GM12878 (cell line): ENCODE measurements around the gene HYOU1. TPM values are rescaled to one million over a fixed set of nuclear protein-coding genes. Genes with fewer than 3 reads are reported as not detected.

Source experiments
- CREB1 ChIP-seq: IDR thresholded peaks from 2 replicates; pipeline ENCODE4 v1.6.1; 2012; ENCODE audit warnings: low read depth, mild to moderate bottlenecking, inconsistent platforms
- KDM1A ChIP-seq: fragments of 200-600 bp; sonication (generic); IDR thresholded peaks from 2 replicates; pipeline ENCODE4 v1.6.1; 2016; ENCODE audit warnings: borderline replicate concordance
- MXI1 ChIP-seq: fragments of 150-350 bp; IDR thresholded peaks from 2 replicates; pipeline ENCODE4 v1.6.1; 2011; ENCODE audit warnings: low read depth, mild to moderate bottlenecking, inconsistent platforms, low read length, improper control_type of control experiment
- NFXL1 ChIP-seq: fragments of 450-650 bp; IDR thresholded peaks from 2 replicates; pipeline ENCODE4 v1.6.1; 2017; ENCODE audit warnings: antibody characterized with exemption, mild to moderate bottlenecking, borderline replicate concordance
- POLR2A ChIP-seq: IDR thresholded peaks from 2 replicates; pipeline ENCODE4 v1.6.1; 2011; ENCODE audit warnings: low read depth, mild to moderate bottlenecking, low read length
- SMAD5 ChIP-seq: IDR thresholded peaks from 2 replicates; pipeline ENCODE4 v1.6.1; 2016; ENCODE audit warnings: antibody characterized with exemption, low read depth
- SUZ12 ChIP-seq: fragments of 200-600 bp; sonication (generic); IDR thresholded peaks from one replicate; pipeline ENCODE4 v1.6.1; 2018; ENCODE audit warnings: antibody characterized with exemption, mild to moderate bottlenecking; ENCODE audit not compliant: unreplicated experiment
- YBX1 ChIP-seq: fragments of 450-650 bp; IDR thresholded peaks from 2 replicates; pipeline ENCODE4 v1.6.1; 2016; ENCODE audit warnings: antibody characterized with exemption
- ZNF384 ChIP-seq: IDR thresholded peaks from 2 replicates; pipeline ENCODE4 v1.6.1; 2012; ENCODE audit warnings: low read depth, mild to moderate bottlenecking, low read length, improper control_type of control experiment, borderline replicate concordance
- ZSCAN29 ChIP-seq: fragments of 450-650 bp; IDR thresholded peaks from 2 replicates; pipeline ENCODE4 v1.6.1; 2017; ENCODE audit warnings: mild to moderate bottlenecking, moderate library complexity
- polyA plus RNA-seq, 11 experiments: library from polyadenylated mRNA; depleted of rRNA in 4 of 11; unstranded in 6 of 11; stranded (reverse) in 5 of 11; fragments of >200 nt; fragmentation: Nextera tagmentation in 4 of 11; fragmentation: Illumina TruSeq in 1 of 11; extraction: Ambion mirVana in 4 of 11; extraction: Trizol in 1 of 11; gene quantifications; 1 replicate in 1 of 11; 2 replicates in 10 of 11; pipeline versions ENCODE4 v1.2.1 to v1.2.3, GENCODE V29; 2011 to 2016; ENCODE audit warnings: inconsistent platforms in 2 of 11, missing spikeins in 2 of 11, low read depth in 1 of 11
- total RNA-seq, 4 experiments: library from RNA; depleted of rRNA in 3 of 4; stranded (reverse); fragments of >200 nt in 3 of 4; fragmentation: Illumina TruSeq in 1 of 4; extraction: Trizol in 1 of 4; gene quantifications; 2 replicates each; pipeline versions ENCODE4 v1.2.1 to v1.2.3, GENCODE V29; 2013 to 2021
- TF ChIP-seq, protein P1 (sequence below): fragments of 450-650 bp; IDR thresholded peaks from 2 replicates; pipeline ENCODE4 v1.6.1; 2016; ENCODE audit warnings: mild to moderate bottlenecking
- TF ChIP-seq, protein P2 (sequence below): IDR thresholded peaks from 2 replicates; pipeline ENCODE4 v1.6.1; 2012; ENCODE audit warnings: low read length, inconsistent platforms
- TF ChIP-seq, protein P3 (sequence below): fragments of 450-650 bp; formaldehyde crosslinking; IDR thresholded peaks from 2 replicates; pipeline ENCODE4 v1.5.0; 2022; ENCODE audit warnings: mild to moderate bottlenecking, missing genetic modification characterization
- TF ChIP-seq, protein P4 (sequence below): IDR thresholded peaks from 2 replicates; pipeline ENCODE4 v1.6.1; 2011; ENCODE audit warnings: borderline replicate concordance, low read depth, mild to moderate bottlenecking, moderate library complexity, low read length; ENCODE audit not compliant: insufficient read depth, poor library complexity, severe bottlenecking
- TF ChIP-seq, protein P5 (sequence below): fragments of 450-650 bp; IDR thresholded peaks from 2 replicates; pipeline ENCODE4 v1.6.1; 2017; ENCODE audit warnings: antibody characterized with exemption, mild to moderate bottlenecking, moderate library complexity
- TF ChIP-seq, protein P6 (sequence below): fragments of 150-350 bp; IDR thresholded peaks from 2 replicates; pipeline ENCODE4 v1.6.1; 2016; ENCODE audit warnings: low read depth, low read length

The HYOU1 gene
- total and polyA plus RNA-seq, 10 of the 15 experiments (the other 5 are each of a cell fraction or from before 2014, with no cell fraction given): 15.4 to 157 (median 109) TPM

DNA sequence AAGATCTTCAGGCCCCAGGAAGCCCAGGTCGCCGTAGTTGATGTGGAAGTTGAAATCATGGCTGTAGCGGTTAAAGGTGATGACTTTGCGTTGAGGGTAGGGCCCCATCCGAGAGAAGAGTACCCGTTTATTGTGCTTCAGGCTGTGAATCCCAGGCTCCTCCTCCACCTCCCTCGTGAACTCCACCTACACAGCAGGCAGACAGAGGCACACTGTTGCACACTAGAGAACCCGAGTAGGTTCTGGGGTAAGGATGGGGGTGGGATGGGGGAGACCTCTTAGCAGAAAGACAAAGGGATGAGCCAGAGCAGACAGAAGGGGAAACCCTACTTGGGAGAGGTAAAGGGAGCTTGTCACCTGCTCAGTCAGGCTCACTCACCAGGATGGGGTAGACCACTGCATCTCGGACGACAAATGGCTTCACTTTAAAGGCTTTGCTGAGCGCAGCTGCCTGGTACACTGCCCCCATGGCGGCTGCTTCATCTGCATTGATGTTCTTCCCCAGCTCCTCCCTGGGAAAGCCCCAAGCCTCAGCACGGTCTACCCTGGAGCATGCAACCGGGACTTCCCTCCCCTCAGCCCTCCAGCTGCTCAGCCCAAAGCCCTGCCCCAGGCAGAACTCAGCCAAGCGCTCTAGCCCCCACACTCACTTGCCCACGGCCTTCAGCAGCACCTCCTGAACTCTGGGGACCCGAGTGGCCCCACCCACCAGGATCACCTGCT lies 5.4 kb downstream of the HYOU1 start (continued):
- TF ChIP-seq SUZ12 (no peak), MXI1 (no peak), KDM1A (no peak), POLR2A (peak; percentile 73), NFXL1 (no peak), ZNF384 (no peak), CREB1 (0 out of 2 replicates have a peak, but pooled peaks have one; percentile 30), ZSCAN29 (no peak), SMAD5 (no peak), YBX1 (no peak)
- TF ChIP-seq, protein P1, sequence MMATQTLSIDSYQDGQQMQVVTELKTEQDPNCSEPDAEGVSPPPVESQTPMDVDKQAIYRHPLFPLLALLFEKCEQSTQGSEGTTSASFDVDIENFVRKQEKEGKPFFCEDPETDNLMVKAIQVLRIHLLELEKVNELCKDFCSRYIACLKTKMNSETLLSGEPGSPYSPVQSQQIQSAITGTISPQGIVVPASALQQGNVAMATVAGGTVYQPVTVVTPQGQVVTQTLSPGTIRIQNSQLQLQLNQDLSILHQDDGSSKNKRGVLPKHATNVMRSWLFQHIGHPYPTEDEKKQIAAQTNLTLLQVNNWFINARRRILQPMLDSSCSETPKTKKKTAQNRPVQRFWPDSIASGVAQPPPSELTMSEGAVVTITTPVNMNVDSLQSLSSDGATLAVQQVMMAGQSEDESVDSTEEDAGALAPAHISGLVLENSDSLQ: no peak
- TF ChIP-seq, protein P2, sequence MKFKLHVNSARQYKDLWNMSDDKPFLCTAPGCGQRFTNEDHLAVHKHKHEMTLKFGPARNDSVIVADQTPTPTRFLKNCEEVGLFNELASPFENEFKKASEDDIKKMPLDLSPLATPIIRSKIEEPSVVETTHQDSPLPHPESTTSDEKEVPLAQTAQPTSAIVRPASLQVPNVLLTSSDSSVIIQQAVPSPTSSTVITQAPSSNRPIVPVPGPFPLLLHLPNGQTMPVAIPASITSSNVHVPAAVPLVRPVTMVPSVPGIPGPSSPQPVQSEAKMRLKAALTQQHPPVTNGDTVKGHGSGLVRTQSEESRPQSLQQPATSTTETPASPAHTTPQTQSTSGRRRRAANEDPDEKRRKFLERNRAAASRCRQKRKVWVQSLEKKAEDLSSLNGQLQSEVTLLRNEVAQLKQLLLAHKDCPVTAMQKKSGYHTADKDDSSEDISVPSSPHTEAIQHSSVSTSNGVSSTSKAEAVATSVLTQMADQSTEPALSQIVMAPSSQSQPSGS: no peak
- TF ChIP-seq, protein P3, sequence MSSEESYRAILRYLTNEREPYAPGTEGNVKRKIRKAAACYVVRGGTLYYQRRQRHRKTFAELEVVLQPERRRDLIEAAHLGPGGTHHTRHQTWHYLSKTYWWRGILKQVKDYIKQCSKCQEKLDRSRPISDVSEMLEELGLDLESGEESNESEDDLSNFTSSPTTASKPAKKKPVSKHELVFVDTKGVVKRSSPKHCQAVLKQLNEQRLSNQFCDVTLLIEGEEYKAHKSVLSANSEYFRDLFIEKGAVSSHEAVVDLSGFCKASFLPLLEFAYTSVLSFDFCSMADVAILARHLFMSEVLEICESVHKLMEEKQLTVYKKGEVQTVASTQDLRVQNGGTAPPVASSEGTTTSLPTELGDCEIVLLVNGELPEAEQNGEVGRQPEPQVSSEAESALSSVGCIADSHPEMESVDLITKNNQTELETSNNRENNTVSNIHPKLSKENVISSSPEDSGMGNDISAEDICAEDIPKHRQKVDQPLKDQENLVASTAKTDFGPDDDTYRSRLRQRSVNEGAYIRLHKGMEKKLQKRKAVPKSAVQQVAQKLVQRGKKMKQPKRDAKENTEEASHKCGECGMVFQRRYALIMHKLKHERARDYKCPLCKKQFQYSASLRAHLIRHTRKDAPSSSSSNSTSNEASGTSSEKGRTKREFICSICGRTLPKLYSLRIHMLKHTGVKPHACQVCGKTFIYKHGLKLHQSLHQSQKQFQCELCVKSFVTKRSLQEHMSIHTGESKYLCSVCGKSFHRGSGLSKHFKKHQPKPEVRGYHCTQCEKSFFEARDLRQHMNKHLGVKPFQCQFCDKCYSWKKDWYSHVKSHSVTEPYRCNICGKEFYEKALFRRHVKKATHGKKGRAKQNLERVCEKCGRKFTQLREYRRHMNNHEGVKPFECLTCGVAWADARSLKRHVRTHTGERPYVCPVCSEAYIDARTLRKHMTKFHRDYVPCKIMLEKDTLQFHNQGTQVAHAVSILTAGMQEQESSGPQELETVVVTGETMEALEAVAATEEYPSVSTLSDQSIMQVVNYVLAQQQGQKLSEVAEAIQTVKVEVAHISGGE (CRISPR knock-in tag): no peak
- TF ChIP-seq, protein P4, sequence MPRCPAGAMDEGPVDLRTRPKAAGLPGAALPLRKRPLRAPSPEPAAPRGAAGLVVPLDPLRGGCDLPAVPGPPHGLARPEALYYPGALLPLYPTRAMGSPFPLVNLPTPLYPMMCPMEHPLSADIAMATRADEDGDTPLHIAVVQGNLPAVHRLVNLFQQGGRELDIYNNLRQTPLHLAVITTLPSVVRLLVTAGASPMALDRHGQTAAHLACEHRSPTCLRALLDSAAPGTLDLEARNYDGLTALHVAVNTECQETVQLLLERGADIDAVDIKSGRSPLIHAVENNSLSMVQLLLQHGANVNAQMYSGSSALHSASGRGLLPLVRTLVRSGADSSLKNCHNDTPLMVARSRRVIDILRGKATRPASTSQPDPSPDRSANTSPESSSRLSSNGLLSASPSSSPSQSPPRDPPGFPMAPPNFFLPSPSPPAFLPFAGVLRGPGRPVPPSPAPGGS: peak; percentile 41
- TF ChIP-seq, protein P5, sequence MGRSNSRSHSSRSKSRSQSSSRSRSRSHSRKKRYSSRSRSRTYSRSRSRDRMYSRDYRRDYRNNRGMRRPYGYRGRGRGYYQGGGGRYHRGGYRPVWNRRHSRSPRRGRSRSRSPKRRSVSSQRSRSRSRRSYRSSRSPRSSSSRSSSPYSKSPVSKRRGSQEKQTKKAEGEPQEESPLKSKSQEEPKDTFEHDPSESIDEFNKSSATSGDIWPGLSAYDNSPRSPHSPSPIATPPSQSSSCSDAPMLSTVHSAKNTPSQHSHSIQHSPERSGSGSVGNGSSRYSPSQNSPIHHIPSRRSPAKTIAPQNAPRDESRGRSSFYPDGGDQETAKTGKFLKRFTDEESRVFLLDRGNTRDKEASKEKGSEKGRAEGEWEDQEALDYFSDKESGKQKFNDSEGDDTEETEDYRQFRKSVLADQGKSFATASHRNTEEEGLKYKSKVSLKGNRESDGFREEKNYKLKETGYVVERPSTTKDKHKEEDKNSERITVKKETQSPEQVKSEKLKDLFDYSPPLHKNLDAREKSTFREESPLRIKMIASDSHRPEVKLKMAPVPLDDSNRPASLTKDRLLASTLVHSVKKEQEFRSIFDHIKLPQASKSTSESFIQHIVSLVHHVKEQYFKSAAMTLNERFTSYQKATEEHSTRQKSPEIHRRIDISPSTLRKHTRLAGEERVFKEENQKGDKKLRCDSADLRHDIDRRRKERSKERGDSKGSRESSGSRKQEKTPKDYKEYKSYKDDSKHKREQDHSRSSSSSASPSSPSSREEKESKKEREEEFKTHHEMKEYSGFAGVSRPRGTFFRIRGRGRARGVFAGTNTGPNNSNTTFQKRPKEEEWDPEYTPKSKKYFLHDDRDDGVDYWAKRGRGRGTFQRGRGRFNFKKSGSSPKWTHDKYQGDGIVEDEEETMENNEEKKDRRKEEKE: no peak
- TF ChIP-seq, protein P6, sequence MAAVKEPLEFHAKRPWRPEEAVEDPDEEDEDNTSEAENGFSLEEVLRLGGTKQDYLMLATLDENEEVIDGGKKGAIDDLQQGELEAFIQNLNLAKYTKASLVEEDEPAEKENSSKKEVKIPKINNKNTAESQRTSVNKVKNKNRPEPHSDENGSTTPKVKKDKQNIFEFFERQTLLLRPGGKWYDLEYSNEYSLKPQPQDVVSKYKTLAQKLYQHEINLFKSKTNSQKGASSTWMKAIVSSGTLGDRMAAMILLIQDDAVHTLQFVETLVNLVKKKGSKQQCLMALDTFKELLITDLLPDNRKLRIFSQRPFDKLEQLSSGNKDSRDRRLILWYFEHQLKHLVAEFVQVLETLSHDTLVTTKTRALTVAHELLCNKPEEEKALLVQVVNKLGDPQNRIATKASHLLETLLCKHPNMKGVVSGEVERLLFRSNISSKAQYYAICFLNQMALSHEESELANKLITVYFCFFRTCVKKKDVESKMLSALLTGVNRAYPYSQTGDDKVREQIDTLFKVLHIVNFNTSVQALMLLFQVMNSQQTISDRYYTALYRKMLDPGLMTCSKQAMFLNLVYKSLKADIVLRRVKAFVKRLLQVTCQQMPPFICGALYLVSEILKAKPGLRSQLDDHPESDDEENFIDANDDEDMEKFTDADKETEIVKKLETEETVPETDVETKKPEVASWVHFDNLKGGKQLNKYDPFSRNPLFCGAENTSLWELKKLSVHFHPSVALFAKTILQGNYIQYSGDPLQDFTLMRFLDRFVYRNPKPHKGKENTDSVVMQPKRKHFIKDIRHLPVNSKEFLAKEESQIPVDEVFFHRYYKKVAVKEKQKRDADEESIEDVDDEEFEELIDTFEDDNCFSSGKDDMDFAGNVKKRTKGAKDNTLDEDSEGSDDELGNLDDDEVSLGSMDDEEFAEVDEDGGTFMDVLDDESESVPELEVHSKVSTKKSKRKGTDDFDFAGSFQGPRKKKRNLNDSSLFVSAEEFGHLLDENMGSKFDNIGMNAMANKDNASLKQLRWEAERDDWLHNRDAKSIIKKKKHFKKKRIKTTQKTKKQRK: no peak
